K562 (cell line): ENCODE data around the gene ZNF618. TPM values are rescaled to one million over a fixed set of nuclear protein-coding genes. Genes with fewer than 3 reads are reported as not detected.

Experiments
- ATAC-seq: fragments of 200-7000 bp; cut with Tn5 transposase; 3 replicates; pipeline ENCODE4 v1.9.1; 2020; ENCODE audit warnings: moderate library complexity
- BruUV-seq: library from RNA; stranded (reverse); fragments of 400-500 nt; replicated peaks from 2 replicates; lab custom pipeline; 2021; lab: Mats Ljungman, UMichigan
- CTCF ChIA-PET: fragments of 300-600 bp; formaldehyde crosslinking; extraction: SDS; loops from one replicate; lab custom pipeline; 2021; ENCODE audit warnings: low intra/inter-chr PET ratio; lab: Yijun Ruan, JAX
- POLR2A ChIA-PET: fragments of 300-600, 350-650 bp; sonication (Branson Sonifier 250); formaldehyde crosslinking; extraction: SDS; loops from one replicate; lab custom pipeline; 2021; ENCODE audit warnings: antibody characterized with exemption, inconsistent platforms; lab: Yijun Ruan, JAX
- DNase-seq, 4 experiments: peaks; one replicate each; pipeline versions ENCODE4 v3.0.0 to v3.0.0-alpha.2; 2011 to 2018; ENCODE audit warnings: low spot score in 3 of 4, mixed read lengths in 3 of 4; ENCODE audit errors: extremely low read depth in 1 of 4
- FAIRE-seq: peaks from 2 replicates; lab custom pipeline; 2011; peaks lifted over from hg19 to GRCh38; lab: Jason Lieb, UNC
- H2AFZ ChIP-seq: 2 replicates; pipeline ENCODE4 v1.6.0; 2011; ENCODE audit warnings: low read depth, low read length, control low read depth, inconsistent platforms
- H3K27ac ChIP-seq: fragments of 200-600 bp; 3 replicates; pipeline ENCODE4 v1.8.0; 2011; ENCODE audit warnings: low read depth, mild to moderate bottlenecking, control low read depth, inconsistent platforms, low read length, moderate library complexity, mixed read lengths; ENCODE audit errors: extremely low read depth
- H3K27me3 ChIP-seq, 2 experiments: fragments of 300-600 bp in 1 of 2; 2 replicates in 1 of 2; 3 replicates in 1 of 2; pipeline versions ENCODE4 v1.6.0 to v1.8.0; 2011; ENCODE audit warnings: inconsistent platforms in 2 of 2, low read length in 2 of 2, mild to moderate bottlenecking in 1 of 2, mixed read lengths in 1 of 2, moderate library complexity in 1 of 2; ENCODE audit not compliant: control insufficient read depth in 2 of 2, insufficient read depth in 2 of 2
- H3K36me3 ChIP-seq: fragments of 300-600 bp; 3 replicates; pipeline ENCODE4 v1.8.0; 2011; ENCODE audit warnings: mild to moderate bottlenecking, low read length, inconsistent platforms; ENCODE audit not compliant: control insufficient read depth, insufficient read depth
- H3K4me1 ChIP-seq, 2 experiments: fragments of 200-600 bp in 1 of 2; replicated peaks in 1 of 2; 2 replicates in 1 of 2; 3 replicates in 1 of 2; pipeline versions ENCODE4 v1.5.1 to v1.8.0; 2011; ENCODE audit warnings: inconsistent platforms in 2 of 2, low read length in 2 of 2, mild to moderate bottlenecking in 1 of 2, mixed read lengths in 1 of 2, moderate library complexity in 1 of 2; ENCODE audit not compliant: control insufficient read depth in 2 of 2, insufficient read depth in 2 of 2
- H3K4me2 ChIP-seq: 2 replicates; pipeline ENCODE4 v1.6.1; 2011; ENCODE audit warnings: low read length, control low read depth, inconsistent platforms, mixed read lengths; ENCODE audit not compliant: insufficient read depth
- H3K4me3 ChIP-seq: fragments of 200-600 bp; sonication (generic), shearing (Covaris generic); 2 replicates; pipeline ENCODE4 v1.5.1; 2016; ENCODE audit warnings: control low read depth, inconsistent platforms
- H3K79me2 ChIP-seq: fragments of 200-600 bp; 3 replicates; pipeline ENCODE4 v1.8.0; 2011; ENCODE audit warnings: low read length, inconsistent platforms; ENCODE audit not compliant: control insufficient read depth, insufficient read depth
- H3K9ac ChIP-seq, 2 experiments: 2 replicates each; pipeline versions ENCODE4 v1.6.0 to v1.6.1; 2011; ENCODE audit warnings: low read depth in 2 of 2, low read length in 2 of 2, control low read depth in 1 of 2, inconsistent platforms in 1 of 2, mild to moderate bottlenecking in 1 of 2, mixed read lengths in 1 of 2; ENCODE audit not compliant: insufficient read depth in 1 of 2
- H3K9me1 ChIP-seq: one replicate; pipeline ENCODE4 v1.6.0; 2011; ENCODE audit warnings: inconsistent platforms, mild to moderate bottlenecking, low read length, moderate library complexity; ENCODE audit not compliant: control insufficient read depth, insufficient read depth
- H3K9me3 ChIP-seq: replicated peaks from 2 replicates; pipeline ENCODE4 v1.5.1; 2011; ENCODE audit warnings: low read depth, low read length, inconsistent platforms; ENCODE audit not compliant: control insufficient read depth, insufficient read depth
- H4K20me1 ChIP-seq: replicated peaks from 2 replicates; pipeline ENCODE4 v1.6.1; 2011; ENCODE audit warnings: low read length, inconsistent platforms, mixed read lengths; ENCODE audit not compliant: control insufficient read depth, insufficient read depth
- CHD2 ChIP-seq: IDR thresholded peaks from 2 replicates; pipeline ENCODE4 v1.6.1; 2011; ENCODE audit warnings: low read depth, low read length
- MYBL2 ChIP-seq, 2 experiments: fragments of 450-650 bp in 1 of 2; sonication (generic) in 1 of 2; formaldehyde crosslinking in 1 of 2; IDR thresholded peaks; 2 replicates each; pipeline versions ENCODE4 v1.6.1 to v1.8.1; 2017 to 2022; ENCODE audit warnings: borderline replicate concordance in 1 of 2, inconsistent platforms in 1 of 2, low read depth in 1 of 2, mild to moderate bottlenecking in 1 of 2, missing genetic modification reagents in 1 of 2, moderate library complexity in 1 of 2
- ZBTB8A ChIP-seq: fragments of 450-650 bp; IDR thresholded peaks from 2 replicates; pipeline ENCODE4 v1.6.1; 2018; ENCODE audit warnings: mild to moderate bottlenecking, moderate library complexity; ENCODE audit not compliant: partially characterized antibody
- WGBS: fragments of 100-300 bp; shearing (Covaris generic); methylation state at CpG from one replicate; pipeline ENCODE4 v1.1.6; 2016; ENCODE audit warnings: low coverage, mixed read lengths; ENCODE audit not compliant: insufficient coverage; ENCODE audit errors: missing lambda C conversion rate; 5-methylcytosine and 5-hydroxymethylcytosine counted together
- in situ Hi-C: fragments of 300-500 bp; cut with MboI; formaldehyde crosslinking; loops from 4 replicates; pipeline ENCODE4 v1.15.0; 2018; ENCODE audit warnings: inconsistent platforms, mixed read lengths
- intact Hi-C: fragments of 100-400 bp; cut with micrococcal nuclease; formaldehyde crosslinking; loops from 2 replicates; pipeline ENCODE4 v1.14.2; 2022
- polyA plus RNA-seq, 8 experiments: library from polyadenylated mRNA; depleted of rRNA in 4 of 8; stranded (reverse) in 5 of 8; unstranded in 3 of 8; fragments of >200 nt; fragmentation: Nextera tagmentation in 2 of 8; fragmentation: Illumina TruSeq in 1 of 8; extraction: Ambion mirVana in 2 of 8; extraction: Trizol in 1 of 8; gene quantifications; 2 replicates each; pipeline versions ENCODE4 v1.2.1 to v1.2.3, GENCODE V29; 2011 to 2014; ENCODE audit warnings: inconsistent platforms in 1 of 8, missing spikeins in 1 of 8
- total RNA-seq, 7 experiments: library from RNA; depleted of rRNA in 6 of 7; stranded (reverse); fragments of >200 nt in 6 of 7; fragmentation: Illumina TruSeq in 2 of 7; extraction: Trizol in 2 of 7; gene quantifications; 2 replicates each; pipeline versions ENCODE4 v1.2.1 to v1.2.3, GENCODE V29; 2011 to 2021; ENCODE audit warnings: low replicate concordance in 1 of 7
- TF ChIP-seq, protein P1 (sequence below): fragments of 450-650 bp; formaldehyde crosslinking; IDR thresholded peaks from 2 replicates; pipeline ENCODE4 v1.4.0; 2020; ENCODE audit warnings: mild to moderate bottlenecking

The ZNF618 gene
- total and polyA plus RNA-seq, 9 of the 15 experiments (the other 6 are each of a cell fraction or from before 2014, with no cell fraction given): 0.08 to 13.7 (median 3.4) TPM

DNA sequence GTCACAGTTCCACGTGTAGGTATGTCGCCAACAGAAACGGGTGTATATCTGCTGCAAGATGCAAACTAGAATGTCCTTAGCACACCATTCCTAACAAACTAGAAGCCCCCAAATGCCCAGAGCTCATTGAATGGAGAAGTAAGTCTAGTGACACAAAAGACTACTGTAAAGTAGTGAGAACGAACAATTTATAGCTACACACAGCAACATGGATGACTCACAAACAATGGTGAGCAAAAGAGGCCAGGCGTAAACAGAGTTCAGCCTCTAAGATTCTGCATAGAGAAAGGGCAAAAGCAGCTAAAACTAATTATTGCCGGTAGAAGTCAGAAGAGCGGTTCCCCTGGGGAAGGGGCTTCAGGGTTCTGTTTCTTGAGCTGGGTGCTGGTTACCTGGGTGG lies 127.2 kb downstream of the ZNF618 start:
- H3K4me2 ChIP-seq: no peak overlapping the region
- H3K4me1 ChIP-seq: peaks cover 0 to 6% of the 10 kb centered on the region in 2 experiments; a peak in 1 of 5 replicates
- H3K36me3 ChIP-seq: peaks cover 9% of the 10 kb centered on the region; the same call in 2 of the 3 replicates
- no peaks in the 10 kb centered on the region for H3K79me2 ChIP-seq
- no peaks in the 10 kb centered on the region for H3K9me3 ChIP-seq
- H2AFZ ChIP-seq: no peak overlapping the region
- ChIA-PET CTCF (no interaction called here), POLR2A (interaction anchor here (0.7 kb wide), 1 partner anchor 283 kb away, joined by 3 read pairs; no protein-coding TSS in a partner anchor)
- ATAC-seq: no peak
- no TSS peak for BruUV-seq
- no peaks in the 10 kb centered on the region for H3K27me3 ChIP-seq
- H3K9me1 ChIP-seq: no peaks in the 10 kb centered on the region
- H3K4me3 ChIP-seq: no peak overlapping the region
- no peak for FAIRE-seq
- 47% methylated on average over 7 of the region's 7 CpGs for WGBS
- in situ Hi-C loops: no loop called here
- H3K27ac ChIP-seq: no peak overlapping the region
- intact Hi-C loops: no loop called here
- no peaks in the 10 kb centered on the region; the same call in 1 of the 2 replicates for H4K20me1 ChIP-seq
- no peak for DNase-seq
- TF ChIP-seq, protein P1, sequence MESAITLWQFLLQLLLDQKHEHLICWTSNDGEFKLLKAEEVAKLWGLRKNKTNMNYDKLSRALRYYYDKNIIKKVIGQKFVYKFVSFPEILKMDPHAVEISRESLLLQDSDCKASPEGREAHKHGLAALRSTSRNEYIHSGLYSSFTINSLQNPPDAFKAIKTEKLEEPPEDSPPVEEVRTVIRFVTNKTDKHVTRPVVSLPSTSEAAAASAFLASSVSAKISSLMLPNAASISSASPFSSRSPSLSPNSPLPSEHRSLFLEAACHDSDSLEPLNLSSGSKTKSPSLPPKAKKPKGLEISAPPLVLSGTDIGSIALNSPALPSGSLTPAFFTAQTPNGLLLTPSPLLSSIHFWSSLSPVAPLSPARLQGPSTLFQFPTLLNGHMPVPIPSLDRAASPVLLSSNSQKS: no peak
- no peak for TF ChIP-seq CHD2
- no peak for TF ChIP-seq MYBL2 (IDR thresholded peaks at IDR 0.05; ENCODE audit: low read depth)
- no peak for TF ChIP-seq MYBL2 (CRISPR knock-in tag; IDR thresholded peaks at IDR 0.05; ENCODE audit: borderline replicate concordance)
- no peak for TF ChIP-seq ZBTB8A
- TF ChIP-seq, all 486 proteins: peak for 0
- H3K9ac ChIP-seq: no peak overlapping the region
